ENCODE data around the gene AP4M1.

DNA sequence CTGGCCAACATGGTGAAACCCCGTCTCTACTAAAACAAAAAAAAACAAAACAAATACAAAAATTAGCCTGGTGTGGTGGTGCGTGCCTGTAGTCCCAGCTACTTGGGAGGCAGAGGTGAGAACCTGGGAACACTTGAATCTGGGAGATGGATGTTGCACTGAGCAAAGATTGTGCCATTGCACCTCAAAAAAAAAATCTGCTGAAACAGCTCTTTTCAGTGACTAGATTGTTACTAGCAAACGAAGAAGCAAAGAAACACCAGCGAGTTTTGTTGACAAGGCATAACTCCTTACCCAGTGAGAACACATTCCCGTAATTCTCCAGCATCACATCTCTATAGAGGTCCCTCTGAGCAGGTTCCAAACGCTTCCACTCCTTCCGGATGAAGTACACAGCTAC is 26.6 kb upstream of the AP4M1 start:
- TF ChIP-seq GATA2 (IDR thresholded peaks at IDR 0.05; ENCODE audit: low read depth, low read length) = no peak
- TF ChIP-seq GATA3 (IDR thresholded peaks at IDR 0.05; ENCODE audit: low read depth, low read length) = no peak
